Myocyte (in vitro differentiated cells): Measurements from ENCODE around the gene C15orf39. TPM values are rescaled to one million over a fixed set of nuclear protein-coding genes. Genes with fewer than 3 reads are reported as not detected.
A peak's percentile ranks its signal among the peaks of the same experiment; 100 is the strongest.

Experiments
- DNase-seq: peaks from one replicate; pipeline ENCODE4 v3.0.0-alpha.2; 2012; ENCODE audit warnings: low read depth
- total RNA-seq: library from RNA; depleted of rRNA; stranded (reverse); fragments of >200 nt; gene quantifications from 2 replicates; pipeline ENCODE4 v1.2.3, GENCODE V29; 2014

Gene C15orf39
- total RNA-seq, 1 donor from 2014 or later: 3.4 TPM

GRCh38 chr15:75195766-75196241 is 5.9 kb upstream of the C15orf39 start:
- DNase-seq: no peak

- DNase-seq: no peak
These were observed 4.5 kb upstream of the C15orf39 start for GRCh38 chr15:75197062-75197630.

- peak; percentile 43 for DNase-seq
These were observed 2.9 kb upstream of the C15orf39 start for GRCh38 chr15:75198560-75199356.

- no peak for DNase-seq
These were observed 2.2 kb upstream of the C15orf39 start for GRCh38 chr15:75199357-75199940.

GRCh38 chr15:75200391-75200764 is 1.3 kb upstream of the C15orf39 start:
- no peak for DNase-seq

GRCh38 chr15:75200765-75201615 is 692 bp upstream of the C15orf39 start:
- no peak for DNase-seq

GRCh38 chr15:75202251-75203016 is 752 bp downstream of the C15orf39 start:
- peak; percentile 74 for DNase-seq

GRCh38 chr15:75203017-75203907 is 1.6 kb downstream of the C15orf39 start:
- DNase-seq: no peak

- no peak for DNase-seq
These were observed 2.2 kb downstream of the C15orf39 start for GRCh38 chr15:75203908-75204263.

- DNase-seq: peak; percentile 90
These were observed 2.8 kb downstream of the C15orf39 start for GRCh38 chr15:75204340-75205063.

- no peak for DNase-seq
These were observed 3.3 kb downstream of the C15orf39 start for GRCh38 chr15:75205064-75205395.

- DNase-seq: no peak
These were observed 4.3 kb downstream of the C15orf39 start for GRCh38 chr15:75206006-75206405.

- no peak for DNase-seq
These were observed 5.3 kb downstream of the C15orf39 start for GRCh38 chr15:75206803-75207617.

GRCh38 chr15:75207618-75208500 is 6.2 kb downstream of the C15orf39 start:
- DNase-seq: no peak

GRCh38 chr15:75208501-75209288 is 7.0 kb downstream of the C15orf39 start:
- no peak for DNase-seq

GRCh38 chr15:75209289-75209676 is 7.6 kb downstream of the C15orf39 start:
- no peak for DNase-seq
